OCI-LY1 (cell line): ENCODE data around the gene PRDM8.

Experiments used
- H2AFZ ChIP-seq: fragments of 200-600 bp; sonication (generic), shearing (Covaris generic); 2 replicates; pipeline ENCODE4 v1.6.0; 2014; ENCODE audit warnings: antibody characterized with exemption, mild to moderate bottlenecking, low read length
- H3F3A ChIP-seq: fragments of 200-600 bp; sonication (generic), shearing (Covaris generic); 2 replicates; pipeline ENCODE4 v1.6.0; 2014; ENCODE audit warnings: mild to moderate bottlenecking, antibody characterized with exemption, low read length, moderate library complexity; ENCODE audit not compliant: insufficient read depth
- H3K27ac ChIP-seq: fragments of 200-600 bp; sonication (generic); 2 replicates; pipeline ENCODE4 v1.5.1; 2014; ENCODE audit warnings: low read length, mixed run types, mild to moderate bottlenecking, low read depth; ENCODE audit not compliant: poor library complexity, severe bottlenecking
- H3K27me3 ChIP-seq: fragments of 200-600 bp; sonication (generic); 2 replicates; pipeline ENCODE4 v1.6.0; 2014; ENCODE audit warnings: antibody characterized with exemption, mild to moderate bottlenecking, low read length, moderate library complexity; ENCODE audit not compliant: insufficient read depth
- H3K36me3 ChIP-seq: fragments of 200-600 bp; sonication (generic); 2 replicates; pipeline ENCODE4 v1.6.1; 2014; ENCODE audit warnings: mild to moderate bottlenecking, antibody characterized with exemption, low read length, moderate library complexity, mixed read lengths; ENCODE audit not compliant: insufficient read depth
- H3K4me1 ChIP-seq: fragments of 200-600 bp; sonication (generic); 2 replicates; pipeline ENCODE4 v1.5.1; 2014; ENCODE audit warnings: mild to moderate bottlenecking, low read length, moderate library complexity; ENCODE audit not compliant: insufficient read depth, severe bottlenecking
- H3K4me2 ChIP-seq: fragments of 200-600 bp; sonication (generic), shearing (Covaris generic); 2 replicates; pipeline ENCODE4 v1.6.1; 2014; ENCODE audit warnings: low read length
- H3K4me3 ChIP-seq: fragments of 200-600 bp; sonication (generic); 2 replicates; pipeline ENCODE4 v1.5.1; 2014; ENCODE audit warnings: low read length, low read depth, mild to moderate bottlenecking, mixed read lengths; ENCODE audit not compliant: poor library complexity, severe bottlenecking
- H3K79me2 ChIP-seq: fragments of 200-600 bp; shearing (Covaris generic); 2 replicates; pipeline ENCODE4 v1.6.1; 2016; ENCODE audit warnings: mixed run types, low read length, mixed read lengths; ENCODE audit not compliant: insufficient read depth
- H3K9ac ChIP-seq: fragments of 200-600 bp; sonication (generic), shearing (Covaris generic); 2 replicates; pipeline ENCODE4 v1.6.1; 2014; ENCODE audit warnings: mild to moderate bottlenecking, low read length, mixed read lengths
- H3K9me2 ChIP-seq: fragments of 200-600 bp; sonication (generic), shearing (Covaris generic); 2 replicates; pipeline ENCODE4 v1.6.1; 2014; ENCODE audit warnings: low read depth, mild to moderate bottlenecking, low read length, mixed read lengths
- H3K9me3 ChIP-seq: fragments of 200-600 bp; shearing (Covaris generic); 2 replicates; pipeline ENCODE4 v1.6.1; 2014; ENCODE audit warnings: low read length, mixed read lengths
- H4K20me1 ChIP-seq: fragments of 200-600 bp; sonication (generic), shearing (Covaris generic); 2 replicates; pipeline ENCODE4 v1.6.0; 2016; ENCODE audit warnings: mild to moderate bottlenecking, low read length; ENCODE audit not compliant: insufficient read depth
- EZH2 ChIP-seq: fragments of 200-600 bp; sonication (generic), shearing (Covaris generic); IDR thresholded peaks from 2 replicates; pipeline ENCODE4 v1.8.0; 2017; ENCODE audit warnings: borderline replicate concordance, mixed run types, mild to moderate bottlenecking, antibody characterized with exemption, low read length, moderate library complexity, mixed read lengths
- TF ChIP-seq, protein P1 (sequence below): fragments of 200-600 bp; sonication (generic), shearing (Covaris generic); IDR thresholded peaks from 2 replicates; pipeline ENCODE4 v1.5.1; 2017; ENCODE audit warnings: mild to moderate bottlenecking, antibody characterized with exemption, low read length, moderate library complexity, mixed read lengths

Gene PRDM8

DNA sequence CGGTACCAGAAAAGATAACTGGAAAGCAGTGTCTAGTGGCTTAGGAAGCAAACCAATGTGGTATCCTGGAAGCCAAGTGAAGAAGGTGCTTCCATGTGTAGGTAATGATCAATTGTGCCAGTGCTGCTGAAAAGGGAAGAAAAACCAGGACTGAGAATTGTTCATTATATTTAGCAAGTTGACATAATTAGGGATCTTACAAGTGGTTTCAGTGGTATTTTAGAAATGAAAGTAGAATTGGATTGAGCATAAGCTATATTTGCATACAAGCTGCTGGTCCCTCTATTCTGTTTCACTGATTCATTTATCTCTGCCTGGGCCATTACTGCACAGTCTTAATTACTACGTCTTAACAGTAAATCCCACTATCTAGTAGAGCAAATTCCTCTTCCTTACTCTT is 32.3 kb downstream of the PRDM8 start:
- H2AFZ ChIP-seq: no peak overlapping the region
- H4K20me1 ChIP-seq: no peaks in the 10 kb centered on the region
- H3K27me3 ChIP-seq: no peaks in the 10 kb centered on the region
- no peak overlapping the region for H3K4me2 ChIP-seq
- no peaks in the 10 kb centered on the region for H3K4me1 ChIP-seq
- H3K9me3 ChIP-seq: no peaks in the 10 kb centered on the region
- no peaks in the 10 kb centered on the region for H3K9me2 ChIP-seq
- H3K4me3 ChIP-seq: no peak overlapping the region
- TF ChIP-seq, protein P1, sequence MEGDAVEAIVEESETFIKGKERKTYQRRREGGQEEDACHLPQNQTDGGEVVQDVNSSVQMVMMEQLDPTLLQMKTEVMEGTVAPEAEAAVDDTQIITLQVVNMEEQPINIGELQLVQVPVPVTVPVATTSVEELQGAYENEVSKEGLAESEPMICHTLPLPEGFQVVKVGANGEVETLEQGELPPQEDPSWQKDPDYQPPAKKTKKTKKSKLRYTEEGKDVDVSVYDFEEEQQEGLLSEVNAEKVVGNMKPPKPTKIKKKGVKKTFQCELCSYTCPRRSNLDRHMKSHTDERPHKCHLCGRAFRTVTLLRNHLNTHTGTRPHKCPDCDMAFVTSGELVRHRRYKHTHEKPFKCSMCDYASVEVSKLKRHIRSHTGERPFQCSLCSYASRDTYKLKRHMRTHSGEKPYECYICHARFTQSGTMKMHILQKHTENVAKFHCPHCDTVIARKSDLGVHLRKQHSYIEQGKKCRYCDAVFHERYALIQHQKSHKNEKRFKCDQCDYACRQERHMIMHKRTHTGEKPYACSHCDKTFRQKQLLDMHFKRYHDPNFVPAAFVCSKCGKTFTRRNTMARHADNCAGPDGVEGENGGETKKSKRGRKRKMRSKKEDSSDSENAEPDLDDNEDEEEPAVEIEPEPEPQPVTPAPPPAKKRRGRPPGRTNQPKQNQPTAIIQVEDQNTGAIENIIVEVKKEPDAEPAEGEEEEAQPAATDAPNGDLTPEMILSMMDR: no peak
- TF ChIP-seq EZH2: no peak
- H3F3A ChIP-seq: no peaks in the 10 kb centered on the region
- no peaks in the 10 kb centered on the region for H3K79me2 ChIP-seq
- no peak overlapping the region for H3K27ac ChIP-seq
- H3K36me3 ChIP-seq: no peaks in the 10 kb centered on the region
- no peak overlapping the region for H3K9ac ChIP-seq

DNA sequence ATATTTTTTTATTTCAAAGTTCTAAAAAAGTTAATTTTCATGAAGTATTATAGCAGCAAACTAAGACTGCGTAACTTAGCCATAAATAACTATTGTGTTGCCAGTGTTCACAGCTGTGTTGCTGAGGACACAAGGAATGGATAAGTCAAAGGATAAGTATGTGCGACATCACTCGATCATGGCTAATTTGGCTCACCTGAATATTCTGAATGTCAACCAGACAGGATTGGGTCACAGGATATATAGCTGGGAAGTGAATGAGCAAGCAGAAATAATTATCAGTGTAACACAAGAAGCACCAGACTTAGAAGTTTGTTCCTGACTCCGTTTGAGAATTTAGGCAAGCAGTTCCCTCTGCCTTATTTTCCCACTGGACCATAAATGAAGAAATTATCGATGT is 33.9 kb downstream of the PRDM8 start:
- Histone ChIP-seq H3K9me2 (no peaks in the 10 kb centered on the region), H3K9me3 (no peaks in the 10 kb centered on the region), H3F3A (no peaks in the 10 kb centered on the region), H3K27me3 (no peaks in the 10 kb centered on the region), H3K36me3 (no peaks in the 10 kb centered on the region), H3K4me2 (no peak overlapping the region), H3K4me1 (no peaks in the 10 kb centered on the region), H4K20me1 (no peaks in the 10 kb centered on the region), H2AFZ (no peak overlapping the region), H3K4me3 (no peak overlapping the region), H3K27ac (no peak overlapping the region), H3K9ac (no peak overlapping the region), H3K79me2 (no peaks in the 10 kb centered on the region)
- no peak for TF ChIP-seq EZH2
- TF ChIP-seq, protein P1: no peak

DNA sequence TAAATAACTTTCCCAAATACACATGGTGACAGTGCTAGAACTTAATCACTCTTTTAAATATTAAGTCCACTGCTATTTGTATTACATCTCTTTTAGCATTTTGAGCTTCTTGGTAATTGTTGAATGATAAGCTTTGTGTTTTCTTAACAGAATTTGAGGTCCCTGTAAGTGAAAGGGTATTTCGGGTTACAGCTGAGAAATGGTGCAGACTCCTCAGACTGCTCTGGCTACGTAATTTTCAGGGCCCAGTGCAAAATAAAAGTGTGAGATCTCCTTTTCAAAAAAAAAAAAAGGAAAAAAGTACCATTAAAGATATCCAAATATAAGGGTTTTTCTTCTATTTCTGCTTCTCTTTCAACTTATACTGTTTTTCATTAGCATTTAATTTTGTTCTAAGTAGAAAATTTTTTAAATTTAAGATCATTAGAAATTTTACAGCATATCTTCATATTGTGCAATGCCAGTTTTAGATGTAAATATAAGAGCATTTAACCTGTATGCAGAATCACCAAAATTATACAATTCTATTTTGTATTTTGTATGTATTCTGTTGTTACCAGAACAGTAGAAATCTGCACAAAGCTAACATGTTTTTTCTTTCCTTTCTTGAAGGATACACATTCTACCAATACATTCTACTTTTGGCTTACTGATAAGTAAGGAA is 35.5 kb downstream of the PRDM8 start:
- Histone ChIP-seq H3K27me3 (no peaks in the 10 kb centered on the region), H3K4me1 (no peaks in the 10 kb centered on the region), H3K36me3 (no peaks in the 10 kb centered on the region), H3K9me2 (no peaks in the 10 kb centered on the region), H3K9me3 (no peaks in the 10 kb centered on the region), H3K27ac (no peak overlapping the region), H3K4me3 (no peak overlapping the region), H4K20me1 (no peaks in the 10 kb centered on the region), H2AFZ (no peak overlapping the region), H3K79me2 (no peaks in the 10 kb centered on the region), H3K4me2 (no peak overlapping the region), H3K9ac (no peak overlapping the region), H3F3A (no peaks in the 10 kb centered on the region)
- TF ChIP-seq, protein P1: no peak
- TF ChIP-seq EZH2: no peak
